IPS DF 6.9 (cell line): Measurements from ENCODE around the gene COG5.

Source experiments
- DNase-seq: peaks from one replicate; pipeline ENCODE4 v3.0.0-alpha.2; 2013; ENCODE audit warnings: low read depth, low spot score
- H3K27ac ChIP-seq: one replicate; pipeline ENCODE4 v1.5.1; 2013; ENCODE audit warnings: low read length, control low read depth
- H3K27me3 ChIP-seq: 2 replicates; pipeline ENCODE4 v1.6.1; 2013; ENCODE audit warnings: mild to moderate bottlenecking, low read length; ENCODE audit not compliant: control insufficient read depth, insufficient read depth
- H3K36me3 ChIP-seq: 2 replicates; pipeline ENCODE4 v1.6.1; 2013; ENCODE audit warnings: low read length; ENCODE audit not compliant: control insufficient read depth, insufficient read depth
- H3K4me1 ChIP-seq: 2 replicates; pipeline ENCODE4 v1.6.1; 2013; ENCODE audit warnings: low read length; ENCODE audit not compliant: control insufficient read depth, insufficient read depth
- H3K4me3 ChIP-seq: 2 replicates; pipeline ENCODE4 v1.5.1; 2013; ENCODE audit warnings: mild to moderate bottlenecking, low read length
- H3K9me3 ChIP-seq: 2 replicates; pipeline ENCODE4 v1.6.1; 2013; ENCODE audit warnings: low read length, inconsistent platforms; ENCODE audit not compliant: control insufficient read depth, insufficient read depth
- WGBS: extraction: QIAGEN DNeasy Blood & Tissue Kit; methylation state at CpG from one replicate; pipeline ENCODE4 v1.1.7; 2013; ENCODE audit warnings: mixed read lengths, missing lambda C conversion rate; ENCODE audit not compliant: insufficient read length, insufficient coverage; 5-methylcytosine and 5-hydroxymethylcytosine counted together

The COG5 gene

GRCh38 chr7:107486041-107486440 is 77.7 kb downstream of the COG5 start:
- DNase-seq = no peak
- Histone ChIP-seq H3K4me1 (no peaks in the 10 kb centered on the region), H3K27ac (no peak overlapping the region), H3K27me3 (no peaks in the 10 kb centered on the region), H3K4me3 (no peak overlapping the region), H3K9me3 (no peaks in the 10 kb centered on the region), H3K36me3 (no peaks in the 10 kb centered on the region)
- WGBS = 100% methylated on average over 1 of the region's 3 CpGs

- no peaks in the 10 kb centered on the region for H3K9me3 ChIP-seq
- 100% methylated on average over 1 of the region's 1 CpG for WGBS
- H3K36me3 ChIP-seq = no peaks in the 10 kb centered on the region
- H3K27me3 ChIP-seq = no peaks in the 10 kb centered on the region
- H3K4me3 ChIP-seq = no peak overlapping the region
- DNase-seq = no peak
- H3K4me1 ChIP-seq = no peaks in the 10 kb centered on the region
- no peak overlapping the region for H3K27ac ChIP-seq
Observed at GRCh38 chr7:107482571-107482970, 81.1 kb downstream of the COG5 start.

GRCh38 chr7:107480932-107481331 is 82.8 kb downstream of the COG5 start:
- DNase-seq = no peak
- no peak overlapping the region for H3K4me3 ChIP-seq
- no CpG with 5 or more reads among the region's 3 CpGs for WGBS
- no peak overlapping the region for H3K27ac ChIP-seq
- H3K9me3 ChIP-seq = no peaks in the 10 kb centered on the region
- no peaks in the 10 kb centered on the region for H3K4me1 ChIP-seq
- no peaks in the 10 kb centered on the region for H3K27me3 ChIP-seq
- no peaks in the 10 kb centered on the region for H3K36me3 ChIP-seq

- H3K9me3 ChIP-seq = no peaks in the 10 kb centered on the region
- H3K27me3 ChIP-seq = no peaks in the 10 kb centered on the region
- H3K36me3 ChIP-seq = no peaks in the 10 kb centered on the region
- no peaks in the 10 kb centered on the region for H3K4me1 ChIP-seq
- no peak for DNase-seq
- no peak overlapping the region for H3K27ac ChIP-seq
- no CpG with 5 or more reads among the region's 2 CpGs for WGBS
- no peak overlapping the region for H3K4me3 ChIP-seq
Observed at GRCh38 chr7:107479303-107479702, 84.4 kb downstream of the COG5 start.

GRCh38 chr7:107474104-107474521 is 89.6 kb downstream of the COG5 start:
- no peak for DNase-seq
- Histone ChIP-seq H3K27me3 (no peaks in the 10 kb centered on the region), H3K36me3 (no peaks in the 10 kb centered on the region), H3K27ac (no peak overlapping the region), H3K9me3 (no peaks in the 10 kb centered on the region), H3K4me1 (no peaks in the 10 kb centered on the region), H3K4me3 (no peak overlapping the region)
- WGBS = no CpG with 5 or more reads among the region's 5 CpGs

- no peak overlapping the region for H3K4me3 ChIP-seq
- no peaks in the 10 kb centered on the region for H3K36me3 ChIP-seq
- no peaks in the 10 kb centered on the region for H3K4me1 ChIP-seq
- H3K27ac ChIP-seq = no peak overlapping the region
- H3K9me3 ChIP-seq = no peaks in the 10 kb centered on the region
- no CpG with 5 or more reads among the region's 3 CpGs for WGBS
- no peaks in the 10 kb centered on the region for H3K27me3 ChIP-seq
- DNase-seq = no peak
Observed at GRCh38 chr7:107472116-107472515, 91.6 kb downstream of the COG5 start.

GRCh38 chr7:107471292-107472070 is 92.2 kb downstream of the COG5 start:
- Histone ChIP-seq H3K4me3 (no peak overlapping the region), H3K27me3 (no peaks in the 10 kb centered on the region), H3K27ac (no peak overlapping the region), H3K9me3 (no peaks in the 10 kb centered on the region), H3K4me1 (no peaks in the 10 kb centered on the region), H3K36me3 (no peaks in the 10 kb centered on the region)
- no CpG with 5 or more reads among the region's 3 CpGs for WGBS
- DNase-seq = no peak

- no CpG with 5 or more reads among the region's 4 CpGs for WGBS
- Histone ChIP-seq H3K27ac (no peak within 1 kb of the TSS), H3K4me1 (no peaks in the 10 kb centered on the region), H3K9me3 (no peaks in the 10 kb centered on the region), H3K36me3 (no peaks in the 10 kb centered on the region), H3K27me3 (no peaks in the 10 kb centered on the region), H3K4me3 (no peak within 1 kb of the TSS)
- DNase-seq = no peak
Observed at GRCh38 chr7:107469929-107470328, 93.8 kb downstream of the COG5 start, which contains the start of gene GPR22. GPR22 (plus strand) TSS chr7:107470057; CDS start chr7:107474061, 4,004 bp downstream.

- H3K4me1 ChIP-seq = no peaks in the 10 kb centered on the region
- DNase-seq = no peak
- no peak overlapping the region for H3K4me3 ChIP-seq
- no peaks in the 10 kb centered on the region for H3K9me3 ChIP-seq
- H3K27ac ChIP-seq = no peak overlapping the region
- WGBS = no CpG with 5 or more reads among the region's 1 CpG
- no peaks in the 10 kb centered on the region for H3K27me3 ChIP-seq
- H3K36me3 ChIP-seq = no peaks in the 10 kb centered on the region
Observed at GRCh38 chr7:107468824-107469223, 94.9 kb downstream of the COG5 start.

GRCh38 chr7:107467972-107468371 is 95.7 kb downstream of the COG5 start:
- Histone ChIP-seq H3K36me3 (no peaks in the 10 kb centered on the region), H3K27ac (no peak overlapping the region), H3K9me3 (no peaks in the 10 kb centered on the region), H3K4me1 (no peaks in the 10 kb centered on the region), H3K4me3 (no peak overlapping the region), H3K27me3 (no peaks in the 10 kb centered on the region)
- no CpG with 5 or more reads among the region's 2 CpGs for WGBS
- DNase-seq = no peak

GRCh38 chr7:107464666-107465226 is 99.0 kb downstream of the COG5 start:
- DNase-seq = no peak
- Histone ChIP-seq H3K9me3 (no peaks in the 10 kb centered on the region), H3K27ac (no peak overlapping the region), H3K27me3 (no peaks in the 10 kb centered on the region), H3K4me3 (no peak overlapping the region), H3K4me1 (no peaks in the 10 kb centered on the region), H3K36me3 (no peaks in the 10 kb centered on the region)
- no CpG with 5 or more reads among the region's 3 CpGs for WGBS
